Measurements from ENCODE around the gene TRAFD1.

GRCh38 chr12:112117685-112118084 lies 7.7 kb upstream of the TRAFD1 start:
- TF ChIP-seq CTCF (IDR thresholded peaks at IDR 0.05) (no peak), EZH2 (IDR thresholded peaks at IDR 0.05) (no peak)
